Measurements from ENCODE around the gene PLCH2. TPM values are rescaled to one million over a fixed set of nuclear protein-coding genes. Genes with fewer than 3 reads are reported as not detected.

The PLCH2 gene
- total and polyA plus RNA-seq, 10 of the 15 experiments (the other 5 are each of a cell fraction or from before 2014, with no cell fraction given) = 0.03 to 0.73 (median 0.24) TPM; not detected in 3

DNA sequence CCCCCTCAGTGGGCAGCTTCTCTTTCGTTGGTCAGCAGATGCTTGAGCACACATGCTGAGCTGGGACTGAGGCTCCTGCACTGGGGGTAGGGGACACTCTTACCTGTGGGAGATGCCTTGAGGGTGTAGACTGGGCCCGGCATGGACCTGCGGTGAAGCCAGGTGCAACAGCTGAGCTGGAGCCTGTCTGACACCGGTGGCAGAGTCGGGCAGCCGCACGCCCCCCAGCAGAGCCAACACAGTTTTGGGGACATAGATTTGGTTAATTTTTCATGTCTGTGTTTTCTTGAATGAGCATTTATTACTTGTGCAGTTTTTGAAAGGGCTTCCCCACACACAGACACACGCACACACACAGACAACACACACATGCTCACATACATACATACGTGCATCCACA, 59.9 kb downstream of the PLCH2 start (continued):
- TF ChIP-seq, protein P1, sequence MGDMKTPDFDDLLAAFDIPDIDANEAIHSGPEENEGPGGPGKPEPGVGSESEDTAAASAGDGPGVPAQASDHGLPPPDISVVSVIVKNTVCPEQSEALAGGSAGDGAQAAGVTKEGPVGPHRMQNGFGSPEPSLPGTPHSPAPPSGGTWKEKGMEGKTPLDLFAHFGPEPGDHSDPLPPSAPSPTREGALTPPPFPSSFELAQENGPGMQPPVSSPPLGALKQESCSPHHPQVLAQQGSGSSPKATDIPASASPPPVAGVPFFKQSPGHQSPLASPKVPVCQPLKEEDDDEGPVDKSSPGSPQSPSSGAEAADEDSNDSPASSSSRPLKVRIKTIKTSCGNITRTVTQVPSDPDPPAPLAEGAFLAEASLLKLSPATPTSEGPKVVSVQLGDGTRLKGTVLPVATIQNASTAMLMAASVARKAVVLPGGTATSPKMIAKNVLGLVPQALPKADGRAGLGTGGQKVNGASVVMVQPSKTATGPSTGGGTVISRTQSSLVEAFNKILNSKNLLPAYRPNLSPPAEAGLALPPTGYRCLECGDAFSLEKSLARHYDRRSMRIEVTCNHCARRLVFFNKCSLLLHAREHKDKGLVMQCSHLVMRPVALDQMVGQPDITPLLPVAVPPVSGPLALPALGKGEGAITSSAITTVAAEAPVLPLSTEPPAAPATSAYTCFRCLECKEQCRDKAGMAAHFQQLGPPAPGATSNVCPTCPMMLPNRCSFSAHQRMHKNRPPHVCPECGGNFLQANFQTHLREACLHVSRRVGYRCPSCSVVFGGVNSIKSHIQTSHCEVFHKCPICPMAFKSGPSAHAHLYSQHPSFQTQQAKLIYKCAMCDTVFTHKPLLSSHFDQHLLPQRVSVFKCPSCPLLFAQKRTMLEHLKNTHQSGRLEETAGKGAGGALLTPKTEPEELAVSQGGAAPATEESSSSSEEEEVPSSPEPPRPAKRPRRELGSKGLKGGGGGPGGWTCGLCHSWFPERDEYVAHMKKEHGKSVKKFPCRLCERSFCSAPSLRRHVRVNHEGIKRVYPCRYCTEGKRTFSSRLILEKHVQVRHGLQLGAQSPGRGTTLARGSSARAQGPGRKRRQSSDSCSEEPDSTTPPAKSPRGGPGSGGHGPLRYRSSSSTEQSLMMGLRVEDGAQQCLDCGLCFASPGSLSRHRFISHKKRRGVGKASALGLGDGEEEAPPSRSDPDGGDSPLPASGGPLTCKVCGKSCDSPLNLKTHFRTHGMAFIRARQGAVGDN (IDR thresholded peaks at IDR 0.05) = no peak
- no peak for TF ChIP-seq PAX8 (IDR thresholded peaks at IDR 0.05)

DNA sequence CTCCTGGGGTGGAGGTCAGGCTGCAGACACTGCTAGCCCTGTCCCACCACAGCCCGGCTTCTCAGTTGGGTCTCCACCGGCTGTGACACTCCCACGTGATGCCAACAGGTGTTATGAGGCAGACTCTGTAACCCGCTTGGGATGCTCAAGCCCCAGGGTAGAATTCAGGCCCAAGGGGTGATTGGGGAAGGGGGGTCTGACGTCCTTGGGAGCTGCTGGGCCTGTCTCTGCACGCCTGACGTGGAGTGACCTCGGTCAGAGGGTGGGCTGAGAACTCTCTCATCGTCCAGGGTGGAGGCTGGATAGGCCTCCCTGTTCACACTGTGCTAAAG, 61.7 kb downstream of the PLCH2 start:
- Histone ChIP-seq H3K36me3 (ENCODE audit: control insufficient read depth in 2 of 2, insufficient read depth in 2 of 2, low read length in 1 of 2) (no peaks in the 10 kb centered on the region), H2AFZ (ENCODE audit: control insufficient read depth, low read depth, low read length) (no peak overlapping the region), H3K9ac (ENCODE audit: control insufficient read depth, insufficient read depth, low read length) (no peak overlapping the region), H3K9me3 (replicated peaks; ENCODE audit: control insufficient read depth, insufficient read depth, low read length) (no peaks in the 10 kb centered on the region), H4K20me1 (ENCODE audit: control insufficient read depth, insufficient read depth) (no peaks in the 10 kb centered on the region), H3K27me3 (replicated peaks in 1 of 2; ENCODE audit: control insufficient read depth in 2 of 2, insufficient read depth in 2 of 2, low read length in 1 of 2) (no peaks in the 10 kb centered on the region; a peak in 2 of 4 replicates), H3K79me2 (ENCODE audit: control insufficient read depth, insufficient read depth, low read length) (no peaks in the 10 kb centered on the region), H3K4me2 (ENCODE audit: control insufficient read depth, insufficient read depth) (no peak overlapping the region), H3K27ac (ENCODE audit: control insufficient read depth, insufficient read depth) (no peak overlapping the region), H3K4me1 (ENCODE audit: control insufficient read depth, insufficient read depth, low read length) (peaks cover 7% of the 10 kb centered on the region; the same call in 1 of the 2 replicates), H3K4me3 (no peak overlapping the region)
- RAD21 ChIA-PET (ENCODE audit: unreplicated experiment) = no interaction called here
- intact Hi-C loops (cut with micrococcal nuclease; ENCODE audit: unreplicated experiment) = no loop called here
- SMC1A ChIA-PET (ENCODE audit: uncharacterized antibody, unreplicated experiment) = no interaction called here
- POLR2A ChIA-PET = no interaction called here
- FAIRE-seq = no peak
- CTCF ChIA-PET = no interaction called here
- in situ Hi-C loops (cut with MboI) = no loop called here
- no TSS peak for BruUV-seq (replicated peaks)
- DNase-seq (ENCODE audit: low read depth, low spot score) = no peak
- TF ChIP-seq ZNF384 (IDR thresholded peaks at IDR 0.05; ENCODE audit: borderline replicate concordance, low read depth, low read length) = no peak
- no peak for TF ChIP-seq RB1 (IDR thresholded peaks at IDR 0.05; ENCODE audit: borderline replicate concordance)
- ATAC-seq = no peak
- 13% methylated on average over 9 of the region's 9 CpGs for WGBS (ENCODE audit: insufficient coverage, insufficient replicate concordance, low lambda C conversion rate, missing lambda C conversion rate)

Measured in GM12878 (cell line).